ENCODE measurements around the gene BDH1.
"Not testable (repeated sequence)": the region's sequence is repeated elsewhere in the genome, so short reads cannot be mapped to it uniquely, and the experiment has no call there.

BDH1 gene

DNA sequence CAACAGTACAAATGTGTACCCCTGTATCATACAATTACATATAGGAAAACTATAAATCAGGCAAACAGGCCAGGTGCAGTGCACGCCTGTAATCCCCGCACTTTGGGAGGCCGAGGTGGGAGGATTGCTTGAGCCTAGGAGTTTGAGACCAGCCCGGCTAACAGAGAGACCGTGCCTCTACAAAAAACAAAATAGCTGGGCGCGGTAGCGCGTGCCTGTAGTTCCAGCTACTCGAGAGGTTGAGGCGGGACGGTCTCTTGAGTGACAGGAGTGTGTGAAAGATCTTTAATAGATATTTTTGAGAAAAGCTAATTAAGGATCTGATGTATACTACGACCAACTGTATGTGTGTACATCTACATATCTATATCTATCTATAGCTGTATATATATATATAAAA, 33.8 kb upstream of the BDH1 start:
- no peak for DNase-seq
- H3K4me1 Mint-ChIP-seq: peaks cover 48% of the 10 kb centered on the region

DNA sequence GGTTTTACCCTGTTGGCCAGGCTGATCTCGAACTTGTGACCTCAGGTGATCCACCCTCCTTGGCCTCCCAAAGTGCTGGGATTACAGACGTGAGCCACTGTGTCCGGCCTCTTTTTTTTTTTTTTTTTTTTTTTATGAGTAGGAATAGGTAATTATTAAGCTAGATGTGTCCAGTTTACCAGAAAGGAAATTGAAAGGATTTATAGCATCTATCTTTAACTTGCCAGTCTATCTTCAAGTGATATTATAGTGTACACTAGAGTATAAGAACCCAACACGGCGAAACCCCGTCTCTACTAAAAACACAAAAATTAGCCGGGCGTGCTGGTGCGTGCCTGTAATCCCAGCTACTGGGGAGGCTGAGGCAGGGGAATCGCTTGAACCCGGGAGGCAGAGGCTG, 31.0 kb upstream of the BDH1 start:
- not testable (repeated sequence) for H3K9me3 Mint-ChIP-seq, ATAC-seq, H3K27ac Mint-ChIP-seq

More for the DNA sequence above, 33.8 kb upstream of the BDH1 start:
- H3K27me3 Mint-ChIP-seq: no peaks in the 10 kb centered on the region
- no peak for ATAC-seq
- H3K27ac Mint-ChIP-seq: no peak overlapping the region
- H3K4me3 Mint-ChIP-seq: no peak overlapping the region
- H3K9me3 Mint-ChIP-seq: peaks cover 0 to 4% of the 10 kb centered on the region in 2 donors

DNA sequence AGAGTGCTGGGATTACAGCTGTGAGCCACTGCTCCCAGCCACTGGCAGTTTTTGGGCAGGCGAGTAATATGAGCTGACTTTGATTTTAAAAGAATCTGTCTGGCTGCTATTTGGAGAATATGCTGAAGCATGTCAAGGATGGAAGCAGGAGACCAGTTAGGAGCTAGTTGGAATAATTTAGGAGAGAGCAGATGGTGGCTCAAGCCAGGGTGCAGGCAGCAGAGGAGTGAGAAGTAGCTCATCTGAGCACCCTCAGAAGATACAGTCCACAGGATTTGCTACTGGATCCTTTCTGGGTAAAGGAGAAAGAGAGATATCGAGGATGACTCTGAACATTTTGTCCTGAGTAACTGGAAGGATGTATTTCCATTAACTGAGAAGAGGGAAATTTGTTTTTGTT, 30.4 kb upstream of the BDH1 start:
- DNase-seq (no peak), ATAC-seq (no peak)
- Mint-ChIP-seq H3K27me3 (no peaks in the 10 kb centered on the region), H3K9me3 (no peaks in the 10 kb centered on the region), H3K4me3 (no peak overlapping the region), H3K4me1 (peaks cover 19% of the 10 kb centered on the region), H3K27ac (no peak overlapping the region)

More for the DNA sequence above, 31.0 kb upstream of the BDH1 start:
- not testable (repeated sequence) for H3K27me3 Mint-ChIP-seq, H3K4me3 Mint-ChIP-seq, DNase-seq
- H3K4me1 Mint-ChIP-seq: peaks cover 25% of the 10 kb centered on the region

DNA sequence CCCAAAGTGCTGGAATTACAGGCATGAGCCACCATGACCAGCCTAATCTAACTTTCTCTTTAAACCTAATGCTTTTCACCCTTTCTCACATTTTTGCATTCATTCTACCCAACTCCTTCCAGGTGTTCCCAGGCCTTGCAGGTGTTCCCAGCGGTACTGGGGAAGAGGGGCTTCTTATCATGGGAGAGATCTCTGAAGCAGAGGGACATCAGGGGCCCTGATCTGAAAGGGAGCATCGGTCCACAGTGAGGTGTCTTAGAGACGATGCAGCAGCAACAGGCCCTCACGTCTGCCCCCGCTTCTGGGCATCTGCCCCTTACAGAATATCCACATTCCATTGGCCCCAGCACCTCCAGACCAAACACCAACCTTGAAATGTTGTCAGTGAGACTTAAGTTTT, 29.0 kb upstream of the BDH1 start:
- Mint-ChIP-seq H3K9me3 (no peaks in the 10 kb centered on the region), H3K4me3 (no peak overlapping the region), H3K27ac (no peak overlapping the region), H3K4me1 (peaks cover 8% of the 10 kb centered on the region), H3K27me3 (no peaks in the 10 kb centered on the region)
- DNase-seq (no peak), ATAC-seq (no peak)

DNA sequence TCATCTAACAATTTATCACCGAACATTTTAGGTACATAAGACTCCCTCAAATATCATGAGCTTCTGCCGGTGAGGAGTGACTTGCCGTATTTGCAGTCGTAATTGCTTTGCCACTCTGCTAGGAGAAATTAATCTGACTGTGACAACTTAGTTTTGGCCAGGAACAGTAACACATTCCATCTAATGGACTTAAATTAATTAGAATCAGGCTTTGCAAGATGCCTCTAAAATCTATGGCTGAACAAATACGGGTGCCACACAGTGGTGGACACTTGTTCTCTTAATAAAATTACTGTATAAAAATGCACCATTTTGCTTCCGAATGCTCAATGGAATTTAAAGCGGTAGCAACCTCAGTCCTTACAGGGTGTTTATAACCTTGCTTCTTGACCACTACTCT, 27.6 kb upstream of the BDH1 start:
- H3K9me3 Mint-ChIP-seq: no peaks in the 10 kb centered on the region
- DNase-seq (no peak), ATAC-seq (no peak)
- no peak overlapping the region for H3K4me3 Mint-ChIP-seq
- H3K27me3 Mint-ChIP-seq: no peaks in the 10 kb centered on the region
- peaks cover 8% of the 10 kb centered on the region for H3K4me1 Mint-ChIP-seq
- no peak overlapping the region for H3K27ac Mint-ChIP-seq

DNA sequence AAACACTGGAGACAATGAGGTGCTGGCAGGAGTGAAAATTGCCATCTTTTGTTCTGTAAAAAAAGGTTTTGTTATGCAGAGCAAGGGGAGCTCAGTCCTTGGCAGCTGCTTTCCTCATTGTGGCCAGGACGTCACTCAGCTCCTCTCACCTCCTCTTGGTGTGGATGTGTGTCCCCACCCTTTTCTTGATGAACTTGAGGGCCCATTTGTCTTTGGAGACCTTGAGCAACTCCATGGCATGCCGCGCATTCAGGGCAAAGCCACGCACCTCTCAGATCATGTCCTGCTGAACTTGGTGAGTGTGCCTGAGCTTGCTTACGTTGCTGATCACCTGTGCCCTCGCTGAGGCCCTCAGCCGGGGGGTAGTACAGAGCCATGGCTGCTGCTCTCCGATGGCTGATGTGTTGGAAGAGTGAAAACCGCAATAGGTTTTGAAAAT, 24.5 kb upstream of the BDH1 start:
- no peak overlapping the region for H3K4me3 Mint-ChIP-seq
- H3K9me3 Mint-ChIP-seq: no peaks in the 10 kb centered on the region
- H3K4me1 Mint-ChIP-seq: no peaks in the 10 kb centered on the region
- H3K27ac Mint-ChIP-seq: no peak overlapping the region
- ATAC-seq (no peak), DNase-seq (no peak)
- H3K27me3 Mint-ChIP-seq: no peaks in the 10 kb centered on the region

DNA sequence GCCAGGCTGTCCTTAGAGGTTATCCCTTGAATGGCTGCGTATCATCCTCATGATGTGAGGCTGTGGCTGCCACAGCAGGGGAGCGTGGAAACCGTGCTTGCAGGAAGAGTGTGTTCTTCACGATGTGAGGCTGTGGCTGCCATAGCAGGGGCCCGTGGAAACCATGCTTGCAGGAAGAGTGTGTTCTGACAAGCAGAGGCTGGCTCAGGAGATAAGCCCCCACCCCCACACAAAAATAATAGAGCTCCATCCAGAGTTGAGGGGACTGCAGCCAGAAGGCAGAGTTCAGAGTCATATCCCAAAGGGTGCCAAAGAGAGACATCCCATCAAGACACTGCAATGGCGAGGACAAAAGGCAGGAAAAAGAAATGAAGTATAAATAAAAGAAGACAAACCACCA, 22.6 kb upstream of the BDH1 start:
- H3K4me3 Mint-ChIP-seq: no peak overlapping the region
- no peaks in the 10 kb centered on the region for H3K9me3 Mint-ChIP-seq
- no peaks in the 10 kb centered on the region for H3K4me1 Mint-ChIP-seq
- no peak overlapping the region for H3K27ac Mint-ChIP-seq
- no peak for DNase-seq
- H3K27me3 Mint-ChIP-seq: peaks cover 11% of the 10 kb centered on the region
- no peak for ATAC-seq

DNA sequence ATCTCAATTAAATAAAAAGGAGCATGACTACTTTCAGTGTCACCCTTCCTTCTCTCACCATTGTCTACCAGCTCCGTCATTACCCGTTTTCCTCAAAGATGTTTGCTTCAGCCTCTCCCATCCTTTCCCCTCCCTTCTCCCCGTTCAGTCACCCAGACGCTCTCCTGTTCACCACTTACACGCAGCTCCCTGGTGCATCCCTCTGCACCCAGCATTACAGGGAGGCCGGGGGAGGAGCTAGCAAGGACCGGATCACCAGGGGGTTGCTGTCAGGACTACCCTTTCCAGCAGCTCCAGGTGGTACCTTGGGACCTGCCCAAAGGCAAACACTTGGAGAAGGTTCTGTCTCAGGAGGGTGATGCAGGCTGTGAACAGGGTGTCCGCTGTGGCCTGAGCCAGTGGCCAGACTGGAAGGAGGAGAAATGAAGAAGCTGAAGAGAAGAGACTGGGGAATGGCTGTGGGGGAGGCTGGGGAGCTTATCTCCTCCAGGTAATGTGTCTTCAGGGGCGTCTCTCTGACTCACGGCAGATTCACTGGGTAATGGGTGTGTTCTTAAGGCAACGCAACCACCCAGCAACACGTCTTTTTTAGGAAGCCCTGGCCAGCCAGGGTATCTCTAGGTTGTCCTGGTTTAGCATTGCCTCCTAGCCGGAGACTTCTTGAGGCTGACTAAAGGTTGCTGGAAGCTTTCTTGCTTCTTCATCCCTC, 21.8 kb upstream of the BDH1 start:
- Mint-ChIP-seq H3K4me1 (no peaks in the 10 kb centered on the region), H3K27me3 (peaks cover 11% of the 10 kb centered on the region), H3K9me3 (no peaks in the 10 kb centered on the region), H3K27ac (no peak overlapping the region), H3K4me3 (no peak overlapping the region)
- ATAC-seq (no peak), DNase-seq (no peak)

DNA sequence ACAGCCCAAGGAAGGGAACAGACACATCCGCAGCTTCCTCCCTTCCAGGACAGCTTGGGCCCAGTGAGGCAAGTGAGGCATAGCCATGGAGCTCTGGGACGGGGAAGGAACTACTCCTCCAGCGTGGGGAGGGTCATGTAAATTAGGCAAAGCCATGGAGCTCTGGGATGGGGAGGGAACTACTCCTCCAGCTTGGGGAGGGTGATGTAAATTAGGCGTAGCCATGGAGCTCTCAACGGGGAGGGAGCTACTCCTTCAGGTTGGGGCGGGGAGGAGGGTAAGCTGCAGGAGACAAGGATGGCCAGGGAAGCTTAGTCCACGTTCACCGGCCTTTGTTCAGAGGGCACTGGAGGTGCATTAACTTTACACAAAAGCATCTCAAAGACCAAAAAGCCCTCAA, 21.1 kb upstream of the BDH1 start:
- H3K4me1 Mint-ChIP-seq: no peaks in the 10 kb centered on the region
- peaks cover 11% of the 10 kb centered on the region for H3K27me3 Mint-ChIP-seq
- H3K9me3 Mint-ChIP-seq: no peaks in the 10 kb centered on the region
- no peak overlapping the region for H3K27ac Mint-ChIP-seq
- ATAC-seq (no peak), DNase-seq (no peak)
- no peak overlapping the region for H3K4me3 Mint-ChIP-seq

DNA sequence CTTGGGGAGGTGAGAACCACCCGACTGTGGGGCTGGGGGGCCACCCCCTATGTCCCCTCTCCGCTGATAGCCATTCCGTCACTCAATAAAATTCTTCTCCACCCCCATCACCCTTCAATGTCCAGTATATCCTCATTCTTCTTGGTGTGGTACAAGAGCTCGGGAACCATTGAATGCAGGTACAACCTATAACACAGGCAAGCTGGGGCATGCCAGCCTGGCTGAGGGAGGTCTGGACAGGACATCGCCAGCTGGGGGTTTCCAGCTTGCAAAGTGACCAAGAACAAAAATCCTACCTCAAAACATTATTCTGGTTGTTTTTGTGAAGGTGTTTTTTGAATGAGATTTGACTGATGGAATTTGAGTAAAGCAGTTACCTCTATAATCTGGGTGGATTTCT, 19.6 kb upstream of the BDH1 start:
- DNase-seq (no peak), ATAC-seq (no peak)
- Mint-ChIP-seq H3K9me3 (peaks cover 0 to 15% of the 10 kb centered on the region in 2 donors), H3K4me3 (no peak overlapping the region), H3K27ac (no peak overlapping the region), H3K4me1 (no peaks in the 10 kb centered on the region), H3K27me3 (peaks cover 11% of the 10 kb centered on the region)

DNA sequence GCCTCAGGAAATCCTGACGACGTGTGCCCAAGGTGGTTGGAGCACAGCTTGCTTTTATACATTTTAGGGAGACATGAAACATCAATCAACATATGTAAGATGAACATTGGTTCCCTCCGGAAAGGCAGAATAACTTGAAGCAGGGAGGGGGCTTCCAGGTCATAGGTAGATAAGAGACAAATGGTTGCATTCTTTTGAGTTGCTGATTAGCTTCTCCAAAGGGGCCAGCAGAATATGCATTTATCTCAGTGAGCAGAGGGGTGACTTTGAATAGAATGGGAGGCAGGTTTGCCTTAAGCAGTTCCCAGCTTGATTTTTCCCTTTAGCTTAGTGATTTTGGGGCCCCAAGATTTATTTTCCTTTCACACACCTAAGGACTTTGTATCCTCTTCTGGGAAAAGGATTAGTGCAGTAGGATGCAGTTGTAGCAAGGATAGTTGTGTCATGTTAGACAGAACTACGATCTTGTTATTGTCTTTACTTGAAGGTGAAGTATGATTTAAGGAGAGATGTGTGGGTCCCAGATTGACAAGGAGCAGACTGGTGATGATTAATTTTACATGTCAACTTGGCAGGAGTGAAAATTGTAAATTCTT, 18.7 kb upstream of the BDH1 start:
- peaks cover 11% of the 10 kb centered on the region for H3K27me3 Mint-ChIP-seq
- not testable (repeated sequence) for ATAC-seq, H3K4me1 Mint-ChIP-seq, DNase-seq, H3K4me3 Mint-ChIP-seq, H3K27ac Mint-ChIP-seq
- H3K9me3 Mint-ChIP-seq: peaks cover 6 to 23% of the 10 kb centered on the region in 2 donors

DNA sequence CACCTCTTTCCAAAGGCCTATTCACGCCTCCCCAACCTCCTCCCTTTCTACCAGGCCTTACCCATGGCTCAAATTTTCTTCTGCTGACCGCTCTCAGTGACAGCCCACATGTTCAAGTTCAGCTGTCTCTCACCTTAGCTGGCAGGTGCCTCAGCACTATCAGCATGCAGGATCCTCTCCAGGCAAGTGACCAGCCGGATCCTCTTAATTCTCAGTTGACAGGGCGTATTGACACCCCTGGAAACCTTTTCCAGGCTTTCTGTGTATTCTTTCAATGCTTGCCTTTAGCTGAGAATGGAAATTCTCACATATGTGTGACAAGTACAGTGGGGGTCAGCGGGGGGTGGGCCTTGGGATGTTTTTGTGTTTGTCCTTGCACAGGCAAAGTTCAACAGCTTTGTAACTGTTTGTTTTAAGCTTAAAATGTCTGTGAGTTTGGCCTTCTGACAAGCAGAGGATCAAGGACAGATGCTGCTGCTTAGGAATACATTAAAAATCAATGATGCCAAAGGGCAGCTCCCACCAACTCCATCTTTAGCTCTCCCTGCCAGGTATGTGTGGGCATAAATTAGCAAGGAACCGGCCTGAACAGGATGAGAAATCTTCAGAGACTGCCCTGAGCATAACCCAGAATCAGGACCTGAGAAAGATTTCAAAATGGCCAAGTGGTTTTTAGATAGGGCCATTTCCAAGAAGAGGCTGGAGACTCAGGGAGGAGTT, 17.4 kb upstream of the BDH1 start:
- H3K27ac Mint-ChIP-seq: no peak overlapping the region
- ATAC-seq: no peak
- H3K9me3 Mint-ChIP-seq: peaks cover 8 to 28% of the 10 kb centered on the region in 2 donors
- H3K27me3 Mint-ChIP-seq: peaks cover 12% of the 10 kb centered on the region
- H3K4me3 Mint-ChIP-seq: no peak overlapping the region
- DNase-seq: no peak
- H3K4me1 Mint-ChIP-seq: no peaks in the 10 kb centered on the region

DNA sequence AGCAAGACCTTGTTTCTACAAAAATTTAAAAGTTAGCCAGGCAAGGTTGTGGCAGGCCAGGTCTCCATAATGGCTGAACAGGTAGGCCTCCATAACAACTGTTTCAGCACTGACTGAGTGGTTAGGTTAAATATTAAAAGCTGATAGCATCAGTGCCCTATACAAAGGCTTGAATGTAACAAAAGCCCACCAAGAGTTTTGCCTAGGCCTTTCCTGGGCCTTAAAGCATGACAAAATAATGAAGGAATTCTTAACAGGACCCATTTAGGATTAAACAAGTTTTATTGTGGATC, 16.1 kb upstream of the BDH1 start:
- DNase-seq, H3K27ac Mint-ChIP-seq, ATAC-seq, H3K4me1 Mint-ChIP-seq, H3K4me3 Mint-ChIP-seq: not testable (repeated sequence)
- peaks cover 16% of the 10 kb centered on the region for H3K27me3 Mint-ChIP-seq
- peaks cover 14 to 36% of the 10 kb centered on the region in 2 donors for H3K9me3 Mint-ChIP-seq

DNA sequence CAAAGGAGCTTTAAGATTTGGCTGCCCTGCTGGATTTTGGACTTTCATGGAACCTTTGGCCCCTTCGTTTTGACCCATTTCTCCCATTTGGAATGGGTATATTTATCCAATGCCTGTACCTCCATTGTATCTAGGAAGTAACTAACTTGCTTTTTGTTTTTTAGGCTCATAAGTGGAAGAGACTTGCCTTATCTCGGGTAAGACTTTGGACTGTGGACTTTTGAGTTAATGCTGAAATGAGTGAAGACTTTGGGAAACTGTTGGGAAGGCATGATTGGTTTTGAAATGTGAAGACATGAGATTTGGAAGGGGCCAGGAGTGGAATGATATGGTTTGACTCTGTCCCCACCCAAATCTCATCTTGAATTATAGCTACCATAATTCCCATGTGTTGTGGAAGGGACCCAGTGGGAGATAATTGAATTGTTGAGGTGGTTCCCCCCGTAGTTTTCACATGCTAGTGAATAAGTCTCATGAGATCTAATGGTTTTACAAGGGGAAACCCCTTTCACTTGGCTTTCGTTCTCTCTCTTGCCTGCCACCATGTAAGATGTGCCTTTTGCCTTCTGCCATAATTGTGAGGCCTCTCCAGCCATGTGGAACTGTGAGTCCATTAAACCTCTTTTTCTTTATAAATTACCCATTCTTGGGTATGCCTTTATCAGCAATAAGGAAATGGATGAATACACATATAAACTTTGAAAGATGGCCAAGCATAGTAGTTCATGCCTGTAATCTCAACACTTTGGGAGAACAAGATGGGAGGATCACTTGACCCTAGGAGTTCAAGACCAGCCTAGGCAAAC, 15.5 kb upstream of the BDH1 start:
- Mint-ChIP-seq H3K9me3 (peaks cover 14 to 36% of the 10 kb centered on the region in 2 donors), H3K27me3 (peaks cover 16% of the 10 kb centered on the region)
- H3K4me3 Mint-ChIP-seq, ATAC-seq, H3K27ac Mint-ChIP-seq, DNase-seq, H3K4me1 Mint-ChIP-seq: not testable (repeated sequence)

DNA sequence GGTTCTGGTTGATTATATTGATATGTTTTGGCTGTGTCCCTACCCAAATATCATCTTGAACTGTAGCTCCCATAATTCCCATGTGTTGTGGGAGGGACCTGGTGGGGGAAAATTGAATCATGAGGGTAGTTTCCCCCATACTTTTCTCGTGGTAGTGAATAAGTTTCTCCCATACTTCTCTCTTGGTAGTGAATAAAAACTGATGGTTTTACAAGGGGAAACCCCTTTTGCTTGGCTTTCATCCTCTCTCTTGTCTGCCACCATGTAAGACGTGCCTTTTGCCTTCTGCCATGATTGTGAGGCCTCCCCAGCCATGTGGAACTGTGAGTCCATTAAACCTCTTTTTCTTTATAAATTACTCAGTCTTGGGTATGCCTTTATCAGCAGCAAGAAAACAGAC, 13.7 kb upstream of the BDH1 start:
- DNase-seq, H3K27ac Mint-ChIP-seq, H3K4me3 Mint-ChIP-seq, ATAC-seq, H3K4me1 Mint-ChIP-seq: not testable (repeated sequence)
- H3K9me3 Mint-ChIP-seq: peaks cover 14 to 39% of the 10 kb centered on the region in 2 donors
- H3K27me3 Mint-ChIP-seq: peaks cover 12% of the 10 kb centered on the region

All from stimulated activated naive CD8-positive, alpha-beta T cell treated with anti-CD3 and anti-CD28 coated beads, Interleukin-15, amount 100 ng/mL, for 72 hours (primary cell).